SK-N-SH treated with all-trans-retinoic acid at 6 μM for 48 hours (cell line): Measurements from ENCODE around the gene SLC16A13.
"Not testable (repeated sequence)": the region's sequence is repeated elsewhere in the genome, so short reads cannot be mapped to it uniquely, and the experiment has no call there.

Experiments used
- ATAC-seq: fragments of 200-7000 bp; cut with Tn5 transposase; 3 replicates; pipeline ENCODE4 v1.9.1; 2020; ENCODE audit warnings: mild to moderate bottlenecking, moderate library complexity
- ARNTL ChIP-seq: fragments of 450-650 bp; formaldehyde crosslinking; IDR thresholded peaks from 2 replicates; pipeline ENCODE4 v1.5.0; 2020; ENCODE audit warnings: low read depth, mild to moderate bottlenecking, moderate library complexity, borderline replicate concordance
- BACH2 ChIP-seq: fragments of 250-450 bp; sonication (Bioruptor Pico); IDR thresholded peaks from 2 replicates; pipeline ENCODE4 v1.9.0; 2021; ENCODE audit warnings: mild to moderate bottlenecking, borderline replicate concordance
- CREB5 ChIP-seq: fragments of 250-450 bp; sonication (Bioruptor Pico); IDR thresholded peaks from 2 replicates; pipeline ENCODE4 v1.5.1; 2020; ENCODE audit warnings: low read depth, mild to moderate bottlenecking, moderate library complexity
- CSRNP3 ChIP-seq: fragments of 250-450 bp; sonication (Bioruptor Pico); IDR thresholded peaks from 2 replicates; pipeline ENCODE4 v1.5.1; 2021; ENCODE audit warnings: mild to moderate bottlenecking, moderate library complexity
- GLIS3 ChIP-seq: fragments of 250-450 bp; sonication (Bioruptor Pico); IDR thresholded peaks from 2 replicates; pipeline ENCODE4 v1.5.0; 2020; ENCODE audit warnings: mild to moderate bottlenecking, moderate library complexity
- ISL1 ChIP-seq: fragments of 250-450 bp; sonication (Bioruptor Pico); IDR thresholded peaks from 2 replicates; pipeline ENCODE4 v2.1.2; 2022; ENCODE audit warnings: mild to moderate bottlenecking, moderate library complexity
- POU6F1 ChIP-seq: fragments of 250-450 bp; sonication (Bioruptor Pico); IDR thresholded peaks from 2 replicates; pipeline ENCODE4 v1.8.0; 2021; ENCODE audit warnings: low read depth, mild to moderate bottlenecking, moderate library complexity, borderline replicate concordance
- PPARA ChIP-seq: fragments of 250-450 bp; sonication (Bioruptor Pico); IDR thresholded peaks from 2 replicates; pipeline ENCODE4 v1.5.0; 2020; ENCODE audit warnings: mild to moderate bottlenecking, borderline replicate concordance
- RARB ChIP-seq: fragments of 250-450 bp; sonication (Bioruptor Pico); IDR thresholded peaks from 2 replicates; pipeline ENCODE4 v1.8.0; 2021; ENCODE audit warnings: mild to moderate bottlenecking, moderate library complexity
- SNAI2 ChIP-seq: fragments of 250-450 bp; sonication (Bioruptor Pico); IDR thresholded peaks from 2 replicates; pipeline ENCODE4 v1.5.0; 2020; ENCODE audit warnings: mild to moderate bottlenecking, moderate library complexity
- TOX ChIP-seq: fragments of 250-450 bp; sonication (Bioruptor Pico); IDR thresholded peaks from 2 replicates; pipeline ENCODE4 v1.8.0; 2021; ENCODE audit warnings: mild to moderate bottlenecking, moderate library complexity, borderline replicate concordance
- TSHZ2 ChIP-seq: fragments of 250-450 bp; sonication (Bioruptor Pico); IDR thresholded peaks from 2 replicates; pipeline ENCODE4 v1.5.0; 2020; ENCODE audit warnings: mild to moderate bottlenecking, moderate library complexity
- ZC3H10 ChIP-seq: fragments of 250-450 bp; sonication (Bioruptor Pico); IDR thresholded peaks from 2 replicates; pipeline ENCODE4 v1.5.1; 2021; ENCODE audit warnings: mild to moderate bottlenecking, moderate library complexity
- ZFP3 ChIP-seq: fragments of 250-450 bp; sonication (Bioruptor Pico); IDR thresholded peaks from 2 replicates; pipeline ENCODE4 v1.5.0; 2020; ENCODE audit warnings: mild to moderate bottlenecking, moderate library complexity
- ZFP30 ChIP-seq: fragments of 450-650 bp; formaldehyde crosslinking; IDR thresholded peaks from 2 replicates; pipeline ENCODE4 v1.5.0; 2022; ENCODE audit warnings: mild to moderate bottlenecking, moderate library complexity
- ZNF70 ChIP-seq: fragments of 450-650 bp; formaldehyde crosslinking; IDR thresholded peaks from 2 replicates; pipeline ENCODE4 v1.5.0; 2020; ENCODE audit warnings: mild to moderate bottlenecking, moderate library complexity
- ZNF8 ChIP-seq: fragments of 450-650 bp; formaldehyde crosslinking; IDR thresholded peaks from 2 replicates; pipeline ENCODE4 v1.5.0; 2020; ENCODE audit warnings: mild to moderate bottlenecking, moderate library complexity

Gene SLC16A13

GRCh38 chr17:6993613-6994056, 42.2 kb upstream of the SLC16A13 start:
- ATAC-seq: not testable (repeated sequence)

- TF ChIP-seq BACH2 (CRISPR knock-in tag) (no peak), ZC3H10 (no peak), ISL1 (CRISPR knock-in tag) (no peak), RARB (CRISPR knock-in tag) (no peak), ZNF8 (CRISPR knock-in tag) (no peak), ARNTL (CRISPR knock-in tag) (no peak), ZFP3 (CRISPR knock-in tag) (no peak), TSHZ2 (no peak), ZFP30 (CRISPR knock-in tag) (no peak)
- no peak for ATAC-seq
Measured at GRCh38 chr17:6994118-6994598, 41.7 kb upstream of the SLC16A13 start.

GRCh38 chr17:6994666-6995256, 41.1 kb upstream of the SLC16A13 start:
- TF ChIP-seq ZNF70 (no peak), GLIS3 (CRISPR knock-in tag) (no peak), ZC3H10 (no peak), TOX (CRISPR knock-in tag) (no peak), BACH2 (CRISPR knock-in tag) (no peak), CSRNP3 (CRISPR knock-in tag) (no peak), CREB5 (no peak), SNAI2 (CRISPR knock-in tag) (no peak), POU6F1 (CRISPR knock-in tag) (no peak), ZFP3 (CRISPR knock-in tag) (no peak), TSHZ2 (no peak), PPARA (CRISPR knock-in tag) (no peak), ARNTL (CRISPR knock-in tag) (no peak), ZNF8 (CRISPR knock-in tag) (no peak), ZFP30 (CRISPR knock-in tag) (no peak)
- no peak for ATAC-seq
